ENCODE data around the gene HADH.
"Not testable (repeated sequence)": the region's sequence is repeated elsewhere in the genome, so short reads cannot be mapped to it uniquely, and the experiment has no call there.

Gene HADH

DNA sequence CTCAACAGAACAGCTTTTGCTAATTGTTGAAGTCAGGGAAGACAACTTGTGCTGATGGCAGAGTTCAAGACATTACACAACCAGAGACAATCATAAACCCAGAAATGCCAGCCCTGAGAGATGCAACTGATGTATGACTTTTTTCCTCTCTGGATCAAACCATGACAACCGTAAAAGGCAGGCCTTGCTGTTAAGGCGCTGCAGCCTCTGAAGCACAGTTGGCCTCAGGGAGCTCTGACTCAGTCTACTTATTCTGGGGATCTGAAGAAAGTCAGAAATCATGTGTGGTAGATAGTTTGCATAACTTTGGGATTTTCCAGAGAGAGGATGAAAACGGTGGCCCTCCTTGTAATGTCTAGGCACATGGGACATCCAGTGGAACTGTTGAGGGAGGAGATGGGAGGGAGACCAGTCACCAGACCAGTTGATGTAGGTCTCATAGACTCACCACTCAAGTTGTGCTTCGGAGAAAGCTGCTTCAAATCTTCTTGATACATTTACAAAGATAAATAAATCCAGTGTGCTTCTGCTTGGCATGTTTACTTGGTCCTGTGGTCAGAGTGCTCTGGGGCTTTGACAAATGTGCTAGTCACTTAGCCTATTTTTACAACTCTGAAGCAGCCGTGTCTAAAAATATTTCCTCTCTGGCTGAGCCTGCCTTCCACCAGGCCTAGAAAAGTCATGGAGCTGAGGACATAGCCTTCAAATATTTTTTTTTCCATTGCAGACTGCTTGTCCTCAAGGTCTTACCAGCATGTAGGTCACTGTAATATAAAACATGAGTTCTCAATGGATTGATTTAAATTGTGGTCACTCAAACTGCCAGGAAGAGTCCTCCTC is 7.5 kb downstream of the HADH start:
- DNase-seq: peak in 1 of 5 experiments; percentile 16

GRCh38 chr4:107997794-107998193 is 8.1 kb downstream of the HADH start:
- DNase-seq: no peak

- no peak for DNase-seq
These were observed 10.3 kb downstream of the HADH start for GRCh38 chr4:107999932-108000539.

- no peak for DNase-seq
These were observed 11.9 kb downstream of the HADH start for GRCh38 chr4:108001540-108002135.

DNA sequence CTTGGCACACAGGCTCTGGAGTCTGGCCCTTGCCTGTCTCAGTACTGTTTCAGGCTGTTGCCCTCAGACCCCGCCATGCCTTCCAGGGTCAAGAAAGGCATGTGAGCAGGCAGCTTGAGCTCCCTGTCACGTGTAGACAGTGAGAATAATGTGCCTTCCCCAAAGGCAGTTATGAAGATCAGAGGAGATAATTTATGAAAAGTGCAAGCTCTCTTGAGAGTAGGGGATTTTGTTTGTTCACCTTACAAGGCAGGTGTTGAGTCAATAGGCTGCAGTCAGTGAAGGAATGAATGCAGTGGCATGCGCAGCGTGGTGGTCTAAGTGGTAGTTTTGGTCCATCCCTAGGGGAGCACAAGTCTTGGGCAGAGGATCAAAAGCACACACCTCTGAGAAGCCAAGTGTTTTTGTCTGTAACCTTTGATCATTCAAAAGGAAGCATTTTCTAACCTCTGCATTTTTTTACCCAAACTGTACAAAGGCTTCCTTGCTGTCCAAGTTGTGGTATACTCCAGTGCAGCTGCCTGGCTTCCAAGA is 14.4 kb downstream of the HADH start:
- DNase-seq: no peak

- DNase-seq: no peak
These were observed 15.0 kb downstream of the HADH start for GRCh38 chr4:108004646-108005045.

GRCh38 chr4:108005807-108006206 is 16.1 kb downstream of the HADH start:
- no peak for DNase-seq

DNA sequence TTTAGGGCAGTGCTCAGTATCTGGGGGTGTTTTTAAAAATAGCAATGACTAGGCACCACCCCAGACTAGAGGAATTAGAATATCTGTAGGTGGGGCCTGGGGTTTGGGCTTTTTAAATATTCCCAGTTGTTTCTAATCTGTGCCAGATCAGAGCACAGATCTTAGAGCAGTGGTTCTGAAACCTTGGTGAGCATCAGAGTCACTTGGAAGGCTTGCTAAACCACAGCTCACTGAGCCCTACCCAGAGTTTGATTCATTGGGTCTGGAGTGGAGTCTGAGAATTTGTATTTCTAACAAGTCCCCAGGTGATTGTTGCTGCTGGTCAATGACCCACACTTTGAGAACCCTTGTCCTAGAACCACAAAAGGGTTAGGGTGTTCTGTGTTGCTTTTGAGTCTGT is 16.7 kb downstream of the HADH start:
- no peak for DNase-seq

DNA sequence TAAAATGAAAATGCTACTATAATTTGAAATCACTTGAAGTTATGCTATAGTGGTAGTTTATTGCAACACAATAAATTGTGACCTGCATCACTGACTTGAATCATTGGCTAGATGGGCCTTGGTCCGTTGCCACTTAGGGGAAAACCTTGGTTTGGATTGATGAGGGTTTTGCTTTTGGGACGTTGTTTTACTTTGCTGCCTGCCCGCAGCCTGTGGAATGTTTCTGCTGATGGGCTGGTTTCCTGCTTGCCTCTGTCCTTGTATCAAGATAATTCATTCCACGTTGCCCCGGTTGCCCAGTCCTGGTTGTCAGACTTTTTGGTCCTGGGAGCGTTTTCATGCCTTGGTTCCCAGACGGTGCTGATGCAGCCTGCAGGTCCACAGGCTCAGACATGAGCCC is 18.3 kb downstream of the HADH start:
- no peak for DNase-seq

DNA sequence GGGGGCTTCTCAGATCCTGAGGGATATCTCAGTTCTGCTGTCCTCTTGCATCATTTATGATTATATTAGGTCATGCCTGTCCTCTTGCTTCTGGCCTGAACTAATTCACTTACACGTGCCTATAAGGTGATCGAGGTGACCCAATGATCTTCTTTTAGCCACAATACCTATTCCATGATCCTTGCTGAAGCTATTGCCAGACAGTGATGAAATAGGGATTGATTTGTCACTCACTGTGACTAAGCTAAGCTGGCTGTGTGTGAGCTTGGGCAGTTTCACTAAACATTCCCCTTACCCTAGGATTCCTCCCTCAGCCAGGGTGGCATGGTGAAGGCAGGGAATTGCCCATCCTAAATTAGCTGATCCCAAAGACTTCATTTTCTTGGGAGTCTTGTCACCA is 19.0 kb downstream of the HADH start:
- DNase-seq: no peak

DNA sequence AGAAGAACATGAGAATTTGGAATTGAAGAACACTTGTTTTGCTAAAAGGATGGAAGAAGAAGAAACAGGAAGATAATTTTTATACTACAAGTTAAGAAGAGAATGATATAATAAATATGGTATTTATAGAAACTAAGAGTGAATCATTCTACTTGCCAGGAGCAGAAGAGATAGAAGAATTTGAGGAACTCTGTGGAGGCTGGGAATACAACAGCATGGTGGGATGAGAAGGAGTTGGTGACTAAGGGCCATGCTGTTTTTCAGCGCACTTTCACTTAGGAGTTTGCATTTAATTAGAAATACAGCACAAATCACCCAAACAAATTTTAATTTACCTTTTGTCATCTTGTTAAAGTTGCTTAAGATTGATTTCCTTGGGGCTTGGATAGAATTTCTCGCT is 20.5 kb downstream of the HADH start:
- DNase-seq: no peak

DNA sequence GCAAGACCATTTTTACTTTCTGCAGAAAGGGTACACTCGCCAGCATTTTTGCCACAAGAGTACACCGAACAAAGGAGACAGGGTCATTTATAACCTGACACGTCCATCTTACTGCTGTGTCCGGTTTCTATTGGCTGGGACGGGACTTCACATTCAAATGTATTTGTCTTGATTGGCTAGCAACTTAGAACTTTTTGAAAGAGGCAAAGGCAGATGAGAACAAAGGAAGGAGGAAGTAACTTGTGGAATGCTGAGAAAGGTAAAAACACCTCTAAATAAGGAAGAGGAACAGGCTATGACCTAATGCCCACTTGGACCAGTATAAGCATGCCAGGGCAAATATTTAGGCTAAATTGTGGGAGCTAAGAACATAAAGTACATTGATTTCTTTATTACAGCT is 22.7 kb downstream of the HADH start:
- not testable (repeated sequence) for DNase-seq

DNA sequence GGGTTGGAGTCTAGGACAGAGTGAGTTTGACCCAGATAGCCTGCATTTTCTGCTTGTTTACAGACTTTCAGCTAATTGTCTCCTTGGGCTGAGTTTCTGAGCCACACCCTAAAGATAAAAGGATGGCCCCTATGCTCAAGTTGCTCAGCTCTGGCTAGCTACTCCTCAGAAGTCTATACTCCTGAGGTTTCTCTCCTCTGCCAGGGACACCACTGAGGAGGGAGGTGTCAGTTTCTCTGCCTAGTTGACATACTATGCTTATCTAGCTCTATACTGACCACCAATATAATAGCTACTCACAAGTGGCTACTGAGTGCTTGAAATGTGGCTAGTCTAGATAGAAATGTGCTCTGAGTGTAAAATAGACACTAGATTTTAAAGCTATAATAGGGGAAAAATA is 23.6 kb downstream of the HADH start:
- no peak for DNase-seq

GRCh38 chr4:108013955-108014354 is 24.3 kb downstream of the HADH start:
- DNase-seq: no peak

GRCh38 chr4:108018040-108018883 is 28.6 kb downstream of the HADH start:
- DNase-seq: peak; percentile 43 to 78 (median 71)

DNA sequence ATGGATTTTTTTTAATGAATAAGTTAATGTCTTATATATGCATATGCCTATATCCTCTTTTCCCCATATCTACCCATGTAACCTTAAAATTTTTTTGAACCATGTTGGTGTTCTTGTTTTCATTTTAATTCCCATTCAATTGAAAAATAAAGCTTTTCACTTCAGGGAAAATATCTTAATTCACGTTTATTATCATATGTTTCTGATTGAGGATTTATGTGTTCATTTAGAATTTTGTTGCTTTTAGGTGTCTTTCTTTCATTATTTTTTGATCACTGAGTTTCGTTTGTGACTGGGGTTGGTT is 29.1 kb downstream of the HADH start:
- DNase-seq: no peak

GRCh38 chr4:108024085-108024877 is 34.6 kb downstream of the HADH start:
- no peak for DNase-seq

DNA sequence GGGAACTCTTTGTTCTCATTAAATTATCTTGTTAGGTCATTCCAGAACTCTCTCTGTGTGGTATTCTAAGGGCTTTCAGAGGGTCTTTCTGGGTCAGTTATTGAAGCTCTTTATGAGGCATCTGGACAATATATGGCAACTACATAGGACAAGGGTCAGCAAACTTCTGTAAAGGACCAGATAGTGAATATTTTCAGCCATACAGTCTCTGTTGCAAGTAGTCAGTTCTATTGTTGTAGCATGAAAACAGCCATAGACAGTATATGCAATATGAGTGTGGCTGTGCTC is 35.1 kb downstream of the HADH start:
- no peak for DNase-seq

DNA sequence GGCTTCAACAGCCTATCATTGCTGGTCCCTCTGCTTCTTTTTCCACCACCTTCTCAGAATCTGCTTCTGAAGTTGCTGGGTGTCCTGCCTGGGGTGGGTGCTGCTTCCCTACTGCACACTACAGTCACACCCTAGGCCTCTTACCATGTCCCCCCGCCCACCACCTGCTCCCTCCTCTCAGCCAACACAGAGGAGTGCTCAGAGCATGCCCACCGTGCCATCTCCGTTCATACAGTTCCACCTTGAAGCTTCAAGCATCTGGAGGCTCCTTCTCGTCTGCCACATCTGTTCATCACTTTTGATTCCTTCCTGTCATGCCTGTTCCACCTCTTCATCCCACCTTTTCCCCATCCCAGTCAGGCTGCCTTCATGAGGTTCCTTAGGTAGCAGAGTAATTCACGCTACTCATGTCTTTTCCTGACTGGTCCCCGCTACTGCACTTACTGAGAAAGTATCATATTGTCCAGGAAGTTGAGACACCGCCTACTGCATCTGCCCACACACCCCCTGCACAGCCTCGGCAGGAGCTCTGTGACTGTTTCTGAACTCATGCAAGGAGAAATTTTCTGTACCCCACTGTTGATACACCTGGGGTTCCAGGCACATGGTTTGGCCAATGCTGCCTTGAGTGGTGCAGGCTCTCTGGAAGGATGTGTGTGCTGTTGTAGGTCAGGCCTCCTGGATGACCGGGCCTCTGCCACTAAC is 39.5 kb downstream of the HADH start:
- DNase-seq: peak in 1 of 5 experiments; percentile 47

DNA sequence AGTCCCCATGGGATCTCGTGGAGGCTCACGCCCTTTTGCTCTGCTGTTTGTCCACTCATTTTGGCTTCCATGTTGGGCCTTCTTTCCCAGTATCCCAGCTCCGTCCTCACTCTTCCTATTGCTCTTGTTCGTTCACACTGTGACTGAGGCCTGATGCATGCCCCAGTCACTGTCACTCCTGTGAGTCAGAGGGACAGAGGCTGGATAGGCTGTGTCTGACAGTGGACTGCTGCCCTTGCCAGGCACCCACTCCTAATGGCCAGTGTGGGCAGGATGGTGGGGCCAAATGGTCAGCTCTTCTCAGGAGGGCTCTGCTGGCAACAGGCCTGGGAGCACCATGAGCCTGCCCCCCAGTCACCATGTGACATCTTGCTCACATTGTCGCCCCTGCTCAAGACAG is 40.0 kb downstream of the HADH start:
- DNase-seq: no peak

- DNase-seq: peak in 4 of 5 experiments; percentile 19 to 81 (median 54)
These were observed 40.6 kb downstream of the HADH start for GRCh38 chr4:108030332-108030731.

All from T-helper 2 cell (primary cell).